Measurements from ENCODE around the gene PARVB. TPM values are rescaled to one million over a fixed set of nuclear protein-coding genes. Genes with fewer than 3 reads are reported as not detected.

Gene PARVB
- total and polyA plus RNA-seq, 9 of the 15 experiments (the other 6 are each of a cell fraction or from before 2014, with no cell fraction given): 1.1 to 59.2 (median 29.2) TPM

DNA sequence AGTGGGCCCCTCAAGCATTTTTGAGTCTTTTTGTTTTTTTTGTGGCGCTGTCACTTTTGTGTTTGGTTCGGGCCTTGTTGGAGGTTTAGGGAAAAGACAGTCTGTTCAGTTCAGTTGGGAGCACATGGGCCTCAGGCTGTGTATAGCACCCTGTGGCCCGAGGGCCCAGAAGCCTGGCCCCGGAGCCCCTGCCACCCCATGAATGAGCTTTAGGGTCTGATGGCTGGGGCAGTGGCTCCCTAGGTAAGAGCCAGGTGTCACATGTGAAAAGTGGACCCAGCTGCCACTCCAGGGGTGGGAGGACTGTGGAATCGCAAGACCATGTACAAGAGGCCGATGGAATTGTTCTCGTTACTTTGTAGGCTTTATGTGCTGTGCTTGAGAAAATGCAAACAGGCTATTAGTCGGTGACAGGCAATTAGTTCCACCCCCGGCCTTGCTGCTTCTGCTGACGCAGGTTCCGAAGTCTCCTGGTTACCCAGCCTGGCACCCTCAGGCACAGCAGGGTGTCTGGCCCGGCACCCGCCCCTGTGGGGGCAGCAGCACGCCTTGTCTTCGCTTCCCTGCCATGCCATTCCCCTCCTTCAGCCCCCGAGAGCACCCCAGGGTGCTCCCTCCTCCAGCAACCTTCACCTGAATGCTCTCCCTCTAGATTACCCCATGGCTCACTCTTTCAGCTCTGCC is 118.5 kb downstream of the PARVB start:
- DNase-seq (ENCODE audit: extremely low read depth in 1 of 4, low spot score in 3 of 4) (no peak), ATAC-seq (no peak), FAIRE-seq (no peak)
- Histone ChIP-seq H3K27me3 (ENCODE audit: control insufficient read depth in 2 of 2, insufficient read depth in 2 of 2, low read length in 2 of 2) (no peaks in the 10 kb centered on the region), H3K79me2 (ENCODE audit: control insufficient read depth, insufficient read depth, low read length) (no peaks in the 10 kb centered on the region), H4K20me1 (replicated peaks; ENCODE audit: control insufficient read depth, insufficient read depth, low read length) (no peaks in the 10 kb centered on the region), H3K4me3 (no peak overlapping the region), H3K4me1 (replicated peaks in 1 of 2; ENCODE audit: control insufficient read depth in 2 of 2, insufficient read depth in 2 of 2, low read length in 2 of 2) (peaks cover 0 to 13% of the 10 kb centered on the region in 2 experiments; a peak in 2 of 5 replicates), H3K27ac (ENCODE audit: extremely low read depth, low read depth, low read length) (no peak overlapping the region), H3K36me3 (ENCODE audit: control insufficient read depth, insufficient read depth, low read length) (peaks cover 4% of the 10 kb centered on the region; the same call in 1 of the 3 replicates), H2AFZ (ENCODE audit: low read depth, low read length) (no peak overlapping the region), H3K4me2 (ENCODE audit: insufficient read depth, low read length) (no peak overlapping the region), H3K9ac (ENCODE audit: insufficient read depth in 1 of 2, low read depth in 2 of 2, low read length in 2 of 2) (no peak overlapping the region), H3K9me3 (replicated peaks; ENCODE audit: control insufficient read depth, insufficient read depth, low read depth, low read length) (no peaks in the 10 kb centered on the region), H3K9me1 (ENCODE audit: control insufficient read depth, insufficient read depth, low read length) (peaks cover 5% of the 10 kb centered on the region)
- in situ Hi-C loops (cut with MboI) (no loop called here), intact Hi-C loops (cut with micrococcal nuclease) (no loop called here)
- TF ChIP-seq ZNF384 (IDR thresholded peaks at IDR 0.05; ENCODE audit: low read depth, low read length) (no peak), BCL6 (CRISPR knock-in tag; IDR thresholded peaks at IDR 0.05) (no peak), MEIS2 (IDR thresholded peaks at IDR 0.05; ENCODE audit: partially characterized antibody) (no peak), ZNF174 (CRISPR knock-in tag; IDR thresholded peaks at IDR 0.05) (no peak), POLR3A (IDR thresholded peaks at IDR 0.05; ENCODE audit: borderline replicate concordance, extremely low read depth, insufficient read depth, insufficient read length) (no peak), SMARCC2 (IDR thresholded peaks at IDR 0.05; ENCODE audit: low read depth) (no peak), HEY1 (CRISPR knock-in tag; IDR thresholded peaks at IDR 0.05; ENCODE audit: borderline replicate concordance) (no peak), HSF4 (CRISPR knock-in tag; IDR thresholded peaks at IDR 0.05; ENCODE audit: borderline replicate concordance) (no peak), NUFIP1 (IDR thresholded peaks at IDR 0.05; ENCODE audit: partially characterized antibody) (no peak), YY1 (IDR thresholded peaks at IDR 0.05; ENCODE audit: borderline replicate concordance in 1 of 3, control insufficient read depth in 1 of 3, extremely low read depth in 1 of 3, insufficient read depth in 3 of 3, insufficient read length in 1 of 3, insufficient replicate concordance in 2 of 3, low read depth in 1 of 3, low read length in 2 of 3) (no peak), ZNF830 (CRISPR knock-in tag; IDR thresholded peaks at IDR 0.05) (no peak)
- TF ChIP-seq, protein P1, sequence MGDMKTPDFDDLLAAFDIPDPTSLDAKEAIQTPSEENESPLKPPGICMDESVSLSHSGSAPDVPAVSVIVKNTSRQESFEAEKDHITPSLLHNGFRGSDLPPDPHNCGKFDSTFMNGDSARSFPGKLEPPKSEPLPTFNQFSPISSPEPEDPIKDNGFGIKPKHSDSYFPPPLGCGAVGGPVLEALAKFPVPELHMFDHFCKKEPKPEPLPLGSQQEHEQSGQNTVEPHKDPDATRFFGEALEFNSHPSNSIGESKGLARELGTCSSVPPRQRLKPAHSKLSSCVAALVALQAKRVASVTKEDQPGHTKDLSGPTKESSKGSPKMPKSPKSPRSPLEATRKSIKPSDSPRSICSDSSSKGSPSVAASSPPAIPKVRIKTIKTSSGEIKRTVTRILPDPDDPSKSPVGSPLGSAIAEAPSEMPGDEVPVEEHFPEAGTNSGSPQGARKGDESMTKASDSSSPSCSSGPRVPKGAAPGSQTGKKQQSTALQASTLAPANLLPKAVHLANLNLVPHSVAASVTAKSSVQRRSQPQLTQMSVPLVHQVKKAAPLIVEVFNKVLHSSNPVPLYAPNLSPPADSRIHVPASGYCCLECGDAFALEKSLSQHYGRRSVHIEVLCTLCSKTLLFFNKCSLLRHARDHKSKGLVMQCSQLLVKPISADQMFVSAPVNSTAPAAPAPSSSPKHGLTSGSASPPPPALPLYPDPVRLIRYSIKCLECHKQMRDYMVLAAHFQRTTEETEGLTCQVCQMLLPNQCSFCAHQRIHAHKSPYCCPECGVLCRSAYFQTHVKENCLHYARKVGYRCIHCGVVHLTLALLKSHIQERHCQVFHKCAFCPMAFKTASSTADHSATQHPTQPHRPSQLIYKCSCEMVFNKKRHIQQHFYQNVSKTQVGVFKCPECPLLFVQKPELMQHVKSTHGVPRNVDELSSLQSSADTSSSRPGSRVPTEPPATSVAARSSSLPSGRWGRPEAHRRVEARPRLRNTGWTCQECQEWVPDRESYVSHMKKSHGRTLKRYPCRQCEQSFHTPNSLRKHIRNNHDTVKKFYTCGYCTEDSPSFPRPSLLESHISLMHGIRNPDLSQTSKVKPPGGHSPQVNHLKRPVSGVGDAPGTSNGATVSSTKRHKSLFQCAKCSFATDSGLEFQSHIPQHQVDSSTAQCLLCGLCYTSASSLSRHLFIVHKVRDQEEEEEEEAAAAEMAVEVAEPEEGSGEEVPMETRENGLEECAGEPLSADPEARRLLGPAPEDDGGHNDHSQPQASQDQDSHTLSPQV (IDR thresholded peaks at IDR 0.05): no peak
- TF ChIP-seq, protein P2, sequence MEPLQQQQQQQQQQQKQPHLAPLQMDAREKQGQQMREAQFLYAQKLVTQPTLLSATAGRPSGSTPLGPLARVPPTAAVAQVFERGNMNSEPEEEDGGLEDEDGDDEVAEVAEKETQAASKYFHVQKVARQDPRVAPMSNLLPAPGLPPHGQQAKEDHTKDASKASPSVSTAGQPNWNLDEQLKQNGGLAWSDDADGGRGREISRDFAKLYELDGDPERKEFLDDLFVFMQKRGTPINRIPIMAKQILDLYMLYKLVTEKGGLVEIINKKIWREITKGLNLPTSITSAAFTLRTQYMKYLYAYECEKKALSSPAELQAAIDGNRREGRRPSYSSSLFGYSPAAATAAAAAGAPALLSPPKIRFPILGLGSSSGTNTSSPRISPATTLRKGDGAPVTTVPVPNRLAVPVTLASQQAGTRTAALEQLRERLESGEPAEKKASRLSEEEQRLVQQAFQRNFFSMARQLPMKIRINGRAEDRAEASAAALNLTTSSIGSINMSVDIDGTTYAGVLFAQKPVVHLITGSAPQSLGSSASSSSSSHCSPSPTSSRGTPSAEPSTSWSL (CRISPR knock-in tag; IDR thresholded peaks at IDR 0.05; ENCODE audit: borderline replicate concordance): no peak
- TF ChIP-seq, protein P3, sequence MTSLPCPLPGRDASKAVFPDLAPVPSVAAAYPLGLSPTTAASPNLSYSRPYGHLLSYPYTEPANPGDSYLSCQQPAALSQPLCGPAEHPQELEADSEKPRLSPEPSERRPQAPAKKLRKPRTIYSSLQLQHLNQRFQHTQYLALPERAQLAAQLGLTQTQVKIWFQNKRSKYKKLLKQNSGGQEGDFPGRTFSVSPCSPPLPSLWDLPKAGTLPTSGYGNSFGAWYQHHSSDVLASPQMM (CRISPR knock-in tag; IDR thresholded peaks at IDR 0.05): no peak
- WGBS (ENCODE audit: insufficient coverage, low coverage, missing lambda C conversion rate): 77% methylated on average over 12 of the region's 16 CpGs
- BruUV-seq (replicated peaks): no TSS peak
- CTCF ChIA-PET (ENCODE audit: low intra/inter-chr PET ratio): no interaction called here
- POLR2A ChIA-PET: interaction anchor here (0.6 kb wide), 1 partner anchor 57 kb away, joined by 3 read pairs; no protein-coding TSS in a partner anchor
